Measurements from ENCODE around the gene BANK1.

BANK1 gene

DNA sequence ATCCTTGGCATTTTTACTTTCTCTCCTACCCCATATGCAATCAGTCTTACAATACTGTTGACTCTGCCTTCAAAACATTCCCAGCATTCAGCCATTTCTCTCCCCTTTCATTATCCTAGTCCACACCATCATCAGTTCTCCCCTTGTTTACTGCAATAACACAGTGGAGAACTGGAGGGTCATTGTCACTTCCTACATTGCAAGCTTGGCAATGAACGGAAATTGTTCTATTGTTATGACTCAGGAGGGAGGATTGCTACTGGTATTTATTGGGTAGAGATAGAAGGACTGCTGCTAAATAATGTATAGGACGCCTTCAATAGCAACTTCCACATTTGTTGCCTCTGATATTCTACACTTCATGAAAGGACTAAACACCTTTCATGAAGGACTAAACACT lies 231.8 kb downstream of the BANK1 start:
- DNase-seq (ENCODE audit: low read depth in 1 of 2, low spot score in 1 of 2), result no peak

DNA sequence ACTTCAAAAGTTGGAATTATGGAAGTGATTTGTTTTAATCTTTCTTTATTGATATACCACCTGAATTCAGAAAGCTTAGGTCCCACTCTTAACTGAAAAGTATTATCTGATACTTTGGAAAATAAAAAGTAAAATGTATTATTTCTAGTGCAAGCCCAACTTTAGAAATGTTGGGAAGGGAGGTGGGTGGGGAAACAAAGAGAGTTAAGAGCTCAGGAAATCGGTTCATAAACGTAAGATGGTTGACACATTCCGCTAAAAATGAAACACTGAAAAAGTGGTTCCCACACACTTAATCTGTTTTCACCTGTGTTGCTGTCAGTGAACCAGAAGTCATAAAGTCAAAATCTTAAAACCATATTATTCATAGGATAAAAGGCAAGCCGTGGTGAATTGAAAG lies 237.4 kb downstream of the BANK1 start:
- no peak for DNase-seq (ENCODE audit: low read depth in 1 of 2, low spot score in 1 of 2)

DNA sequence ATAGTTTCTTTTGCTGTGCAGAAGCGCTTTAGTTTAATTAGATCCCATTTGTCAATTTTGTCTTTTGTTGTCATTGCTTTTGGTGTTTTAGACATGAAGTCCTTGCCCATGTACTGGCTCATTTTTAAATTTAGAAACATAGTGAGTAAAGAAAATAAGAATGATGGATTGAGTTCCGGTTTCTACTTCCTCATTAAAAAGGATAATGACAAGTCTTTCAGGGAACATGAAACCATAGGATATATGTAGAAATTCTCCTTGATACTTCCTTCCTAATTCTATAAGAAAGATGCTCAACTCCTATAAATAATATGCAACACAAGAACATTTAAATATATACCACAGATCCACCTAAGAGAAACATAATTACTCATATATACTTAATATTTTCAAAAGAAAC lies 240.9 kb downstream of the BANK1 start:
- no peak for DNase-seq (ENCODE audit: low read depth in 1 of 2, low spot score in 1 of 2)

DNA sequence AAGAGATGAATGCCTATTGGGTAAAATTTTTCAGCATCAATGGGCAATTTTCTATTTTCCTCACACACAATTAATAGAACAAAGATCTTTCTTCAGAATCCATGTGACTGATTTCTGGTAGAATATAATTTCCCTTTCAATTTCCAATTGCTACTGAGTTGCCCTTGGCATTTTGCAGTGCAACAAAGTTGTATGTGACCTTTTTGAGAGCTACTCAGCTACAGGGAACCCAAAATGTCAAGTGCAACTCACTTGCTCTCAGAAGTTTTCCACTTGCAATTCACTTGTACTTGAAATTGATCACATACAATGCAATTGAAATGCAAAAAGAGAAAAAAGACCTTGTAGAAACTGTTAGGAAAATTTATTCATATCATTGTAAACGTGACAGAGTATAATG lies 245.5 kb downstream of the BANK1 start:
- DNase-seq (ENCODE audit: low read depth in 1 of 2, low spot score in 1 of 2), result no peak

DNA sequence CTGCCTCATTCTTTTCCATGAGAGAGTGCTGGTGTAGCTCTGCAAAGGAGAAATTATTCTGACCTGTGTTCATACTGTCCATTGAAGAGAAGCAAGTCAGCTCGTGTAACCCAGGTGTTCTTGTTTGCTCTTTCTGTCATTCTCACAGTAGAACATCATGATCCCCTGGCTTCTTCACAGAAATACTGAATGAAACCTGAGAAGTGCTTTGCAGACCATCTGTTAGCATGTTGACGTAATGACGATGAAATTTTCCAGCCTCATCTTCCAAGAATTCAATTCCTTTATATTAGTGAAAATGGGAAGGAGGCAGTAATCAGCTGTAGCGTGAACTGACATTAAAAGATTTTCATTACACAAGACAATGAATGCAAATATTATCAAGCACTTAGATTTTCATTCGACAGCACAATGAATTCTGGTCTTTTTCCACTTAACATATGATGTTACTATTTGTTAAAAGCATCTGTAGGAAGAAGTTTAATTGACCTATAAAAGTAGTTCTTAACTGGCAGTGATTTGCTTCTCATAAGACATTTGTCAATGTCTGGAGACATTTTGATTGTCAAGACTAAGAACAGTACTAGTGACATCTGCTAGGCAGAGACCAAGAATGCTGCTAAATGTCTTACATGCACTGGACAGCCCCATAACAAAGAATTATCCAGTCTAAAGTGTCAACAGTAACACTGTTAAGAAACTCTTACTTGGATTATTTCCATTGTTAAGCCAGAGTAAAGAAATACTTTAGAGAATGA lies 246.3 kb downstream of the BANK1 start:
- DNase-seq (ENCODE audit: low read depth in 1 of 2, low spot score in 1 of 2), result no peak

DNA sequence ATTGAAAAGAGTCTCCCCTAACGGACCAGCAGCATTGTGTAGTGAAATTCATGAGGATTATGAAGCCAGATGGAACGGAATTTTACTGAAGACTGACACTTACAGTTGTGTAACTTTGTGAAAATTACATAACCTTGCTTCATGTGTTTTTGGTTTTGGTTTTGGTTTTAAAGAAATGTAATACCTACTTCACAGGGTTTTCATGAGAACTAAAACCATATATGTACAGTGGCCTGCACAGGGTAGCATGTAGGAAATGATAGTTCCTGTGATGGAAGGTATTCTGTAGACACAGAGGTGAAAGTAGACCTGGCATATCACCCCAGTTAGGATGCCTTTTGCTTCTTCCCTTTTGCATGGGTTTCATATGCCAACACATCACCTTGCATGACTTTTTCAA lies 247.0 kb downstream of the BANK1 start:
- DNase-seq (ENCODE audit: low read depth in 1 of 2, low spot score in 1 of 2), result no peak

DNA sequence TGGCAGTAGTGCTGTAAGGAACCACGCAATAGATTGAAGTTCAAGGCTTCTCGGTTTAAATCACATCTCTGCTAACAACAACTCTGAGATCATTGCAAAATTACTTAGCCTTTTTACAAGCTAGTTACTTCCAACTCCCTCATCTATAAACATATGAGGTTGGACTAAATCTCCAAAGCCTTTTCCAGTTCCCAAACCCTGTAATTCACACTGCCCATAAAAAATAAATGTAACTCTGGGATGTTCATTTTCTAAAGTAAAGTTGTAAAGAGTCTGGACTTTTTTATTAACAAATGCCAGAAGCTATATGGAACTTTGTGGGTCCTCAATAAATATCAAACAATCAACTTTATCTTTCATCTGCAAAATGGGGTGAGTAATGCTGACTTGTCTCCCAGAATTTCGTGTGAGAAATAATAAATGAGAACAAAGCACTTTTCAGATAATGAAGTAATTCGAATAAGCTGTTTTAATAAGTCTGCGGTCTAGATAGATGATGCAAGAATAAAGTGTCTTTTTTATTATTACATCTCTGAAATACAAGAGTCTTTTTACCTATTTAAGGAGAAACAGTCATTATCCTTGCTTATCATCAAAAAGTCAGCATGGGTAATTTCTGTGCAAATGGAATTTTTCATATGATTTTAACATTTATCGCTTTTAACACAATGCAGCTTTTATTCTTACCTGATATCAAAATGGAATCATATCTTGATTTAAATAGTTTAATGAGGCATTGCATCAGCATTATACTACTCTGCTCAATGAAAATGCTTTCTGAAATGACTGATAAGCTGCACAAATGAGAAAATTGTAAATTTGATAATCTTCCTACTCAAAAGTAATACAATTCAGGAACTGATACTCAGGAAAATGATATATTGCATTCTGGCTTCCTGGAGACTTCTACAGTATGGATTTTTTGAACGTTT lies 252.6 kb downstream of the BANK1 start:
- DNase-seq (ENCODE audit: low read depth in 1 of 2, low spot score in 1 of 2), result no peak

DNA sequence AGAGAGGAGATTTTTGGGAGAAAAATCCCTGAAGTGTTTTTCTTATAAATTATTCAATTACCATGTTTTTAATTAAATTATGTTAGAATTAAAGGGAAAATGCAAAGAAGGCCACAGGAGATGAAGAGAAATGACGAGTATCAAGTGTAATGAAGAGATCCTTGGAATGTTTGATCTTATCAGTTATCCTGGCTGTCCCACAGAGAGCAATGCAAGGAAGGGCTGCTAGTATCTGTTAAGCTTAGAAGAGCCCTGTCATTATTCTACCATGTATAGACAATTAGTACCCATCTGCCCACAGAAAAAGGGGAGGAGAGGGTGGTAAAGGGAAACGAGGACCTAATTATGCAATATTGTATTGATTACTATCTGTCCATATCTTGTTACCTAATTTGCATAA lies 257.1 kb downstream of the BANK1 start:
- no peak for DNase-seq (ENCODE audit: low read depth in 1 of 2, low spot score in 1 of 2)

DNA sequence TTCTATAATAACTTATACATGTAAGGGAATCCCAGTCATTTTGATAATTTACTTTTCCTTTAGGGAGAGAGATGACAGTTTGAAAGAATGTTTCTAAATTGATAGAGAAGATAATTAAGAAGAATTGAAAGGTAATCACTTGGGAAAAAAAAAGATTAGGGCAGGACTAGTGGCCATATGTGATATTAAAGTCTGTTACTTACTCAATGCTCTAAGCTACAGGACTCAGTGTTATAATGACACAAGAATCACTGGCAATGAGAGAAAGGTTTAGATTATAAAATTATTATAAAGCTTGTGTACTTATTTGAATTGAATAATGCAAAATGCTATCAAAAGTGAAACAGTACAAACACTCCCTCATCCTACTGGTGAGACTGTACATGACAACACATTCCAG lies 265.3 kb downstream of the BANK1 start:
- no peak for DNase-seq (ENCODE audit: low read depth in 1 of 2, low spot score in 1 of 2)

DNA sequence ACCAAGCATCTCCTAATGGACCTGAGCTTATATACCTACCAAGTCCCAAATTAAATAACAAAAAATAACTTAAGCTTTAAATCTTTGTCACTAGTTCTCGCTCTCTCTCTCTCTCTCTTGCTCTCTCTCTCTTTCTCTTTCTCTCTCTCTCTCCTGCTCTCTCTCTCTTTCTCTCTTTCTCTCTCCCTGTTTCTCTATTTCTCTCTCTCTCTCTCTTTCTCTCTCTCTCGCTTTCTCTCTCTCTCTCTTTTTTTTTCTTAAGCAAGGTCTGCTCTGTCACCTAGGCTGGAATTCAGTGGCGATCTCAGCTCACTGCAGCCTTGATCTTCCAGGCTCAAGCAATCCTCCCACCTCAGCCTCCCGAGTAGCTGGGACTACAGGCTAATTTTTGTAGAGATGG lies 266.6 kb downstream of the BANK1 start:
- DNase-seq (ENCODE audit: low read depth in 1 of 2, low spot score in 1 of 2), result no peak

DNA sequence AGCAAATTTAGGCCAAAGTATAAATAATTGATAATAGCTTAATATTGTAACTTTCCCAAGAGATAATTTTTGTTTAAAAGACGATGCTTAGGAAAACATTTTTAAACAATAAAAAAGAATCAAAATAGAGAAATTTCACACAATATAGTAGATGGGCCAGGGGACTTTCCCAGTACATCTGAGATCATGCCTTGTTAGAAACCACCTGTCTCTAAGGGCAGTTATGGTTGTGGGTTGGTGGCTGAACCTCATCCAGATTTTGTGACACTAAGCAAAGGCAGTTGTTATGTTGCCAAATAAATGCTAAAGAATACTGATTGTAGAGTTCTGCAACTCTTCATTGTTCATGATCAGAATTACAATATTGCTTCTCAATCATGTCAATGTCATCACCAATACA lies 270.6 kb downstream of the BANK1 start:
- no peak for DNase-seq (ENCODE audit: low read depth in 1 of 2, low spot score in 1 of 2)

DNA sequence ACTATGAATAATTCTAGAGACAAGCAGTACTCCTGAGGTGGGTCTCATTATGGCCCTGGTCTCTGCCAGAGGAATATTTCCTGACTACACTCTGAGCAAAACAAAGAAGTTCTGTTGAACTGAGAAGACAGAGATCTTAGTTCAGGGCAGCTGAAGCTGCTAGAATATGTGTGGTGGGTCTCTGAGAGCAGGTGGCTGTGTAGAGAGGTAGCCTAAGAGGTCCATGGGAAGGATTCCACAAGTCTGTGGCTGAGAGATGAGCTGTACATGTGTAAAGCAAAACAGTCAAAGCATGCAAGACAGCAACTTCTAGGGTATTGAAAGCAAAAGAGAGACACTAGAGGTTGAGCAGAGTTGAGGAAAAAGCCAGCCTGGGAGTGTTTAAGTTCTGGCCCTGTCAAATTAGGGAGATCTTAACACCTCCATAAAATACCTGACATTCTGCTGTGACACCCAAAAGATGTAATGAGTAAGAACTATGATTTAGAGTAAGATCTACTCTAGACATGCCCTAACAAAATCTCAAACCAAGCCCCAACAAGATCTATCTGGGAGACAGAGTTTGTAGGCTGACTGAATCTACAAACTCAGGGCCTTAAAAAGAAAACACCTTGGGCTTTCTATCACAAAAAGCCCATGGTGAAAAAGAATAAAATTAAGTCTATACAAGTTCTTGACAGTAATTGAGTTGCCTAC lies 274.4 kb downstream of the BANK1 start:
- no peak for DNase-seq (ENCODE audit: low read depth in 1 of 2, low spot score in 1 of 2)

DNA sequence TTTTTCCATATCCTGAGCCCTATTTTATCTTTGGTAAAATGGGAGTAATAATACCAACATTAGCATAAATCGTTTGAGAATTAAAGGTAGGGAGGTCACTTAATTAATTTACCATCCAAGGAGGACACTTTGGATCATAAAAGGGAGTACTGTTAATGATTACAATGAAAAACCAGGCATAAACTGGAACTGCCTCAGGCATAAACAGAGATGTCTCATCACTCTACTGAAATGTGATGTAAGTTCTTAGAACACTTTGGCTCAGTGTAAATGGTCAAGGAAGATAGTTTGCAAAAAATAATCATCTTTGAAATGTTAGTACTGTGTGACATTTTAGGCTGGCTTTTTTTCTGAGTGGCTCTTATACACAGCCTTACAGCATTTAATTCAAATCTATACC lies 286.1 kb downstream of the BANK1 start:
- DNase-seq (ENCODE audit: low read depth in 1 of 2, low spot score in 1 of 2), result no peak

DNA sequence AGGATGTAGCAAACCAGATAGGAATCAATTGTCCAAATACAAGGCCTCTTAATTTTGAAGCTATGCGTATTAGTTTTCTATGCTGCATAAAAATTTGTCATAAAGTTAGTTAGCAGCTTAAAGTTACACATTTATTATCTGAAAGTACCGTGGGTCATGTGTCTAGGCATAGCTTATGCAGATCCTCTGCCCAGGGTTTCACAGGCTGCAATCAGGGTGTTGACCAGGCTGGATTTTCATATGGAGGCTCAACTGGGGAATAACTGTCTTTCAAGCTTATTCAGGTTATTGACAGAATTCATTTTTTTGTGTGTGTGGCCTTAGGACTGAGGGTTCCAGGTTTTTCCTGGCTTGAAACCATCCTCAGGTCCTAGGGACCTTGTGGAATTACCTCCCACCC lies 289.7 kb downstream of the BANK1 start:
- no peak for DNase-seq (ENCODE audit: low read depth in 1 of 2, low spot score in 1 of 2)

DNA sequence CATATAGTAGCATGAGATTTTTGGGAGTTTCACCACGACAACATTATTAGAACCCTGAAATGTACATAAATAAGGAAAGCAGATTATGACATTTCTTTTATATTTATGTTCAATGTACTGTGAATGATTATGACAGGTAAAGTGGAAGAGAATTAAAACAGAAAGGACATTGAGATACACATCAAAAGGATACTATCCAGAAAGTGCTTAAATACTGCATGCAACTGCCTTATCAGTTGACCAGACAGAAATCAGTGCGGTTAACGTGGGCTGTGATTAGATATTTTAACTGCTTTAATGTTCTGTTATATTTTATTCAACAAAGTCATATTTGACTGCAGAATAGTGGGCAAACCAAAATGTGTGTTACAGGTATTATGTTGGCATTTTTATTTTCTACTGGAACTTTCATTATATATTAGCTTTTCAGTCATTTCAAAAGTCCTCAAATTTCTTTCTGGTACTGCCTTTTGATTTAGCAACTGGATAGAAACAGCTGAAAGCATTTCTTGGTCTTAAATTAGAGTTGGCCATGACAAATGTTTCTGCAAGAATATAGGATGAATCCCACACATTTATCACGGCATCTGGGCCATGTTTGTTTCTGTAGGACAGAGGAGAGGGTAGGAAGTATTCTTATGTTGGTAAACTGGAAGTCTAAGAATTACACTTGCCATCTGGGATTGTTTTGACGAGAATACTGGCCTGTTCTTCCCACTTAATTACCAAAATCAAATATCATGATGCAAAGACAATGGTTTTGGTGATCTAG lies 299.5 kb downstream of the BANK1 start:
- no peak for DNase-seq (ENCODE audit: low read depth in 1 of 2, low spot score in 1 of 2)

DNA sequence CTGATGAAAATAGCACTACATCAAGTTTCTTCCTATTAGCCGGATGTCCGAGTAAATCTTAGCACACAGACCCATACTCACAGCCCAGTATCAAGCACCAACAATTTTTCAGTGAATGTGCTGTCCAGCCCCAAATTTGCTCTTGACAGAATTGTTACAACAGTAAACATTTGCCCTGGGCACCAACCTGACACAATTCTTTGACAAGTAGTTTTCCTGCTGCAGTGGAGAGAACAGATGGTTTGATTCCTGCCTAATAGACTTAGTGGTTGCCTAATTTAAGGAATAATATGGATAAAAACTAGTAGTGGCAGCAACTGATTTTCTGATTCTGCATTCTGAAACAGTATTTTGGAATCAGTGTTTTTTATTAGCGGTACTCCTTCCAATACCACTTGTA lies 301.1 kb downstream of the BANK1 start:
- DNase-seq (ENCODE audit: low read depth in 1 of 2, low spot score in 1 of 2), result no peak

DNA sequence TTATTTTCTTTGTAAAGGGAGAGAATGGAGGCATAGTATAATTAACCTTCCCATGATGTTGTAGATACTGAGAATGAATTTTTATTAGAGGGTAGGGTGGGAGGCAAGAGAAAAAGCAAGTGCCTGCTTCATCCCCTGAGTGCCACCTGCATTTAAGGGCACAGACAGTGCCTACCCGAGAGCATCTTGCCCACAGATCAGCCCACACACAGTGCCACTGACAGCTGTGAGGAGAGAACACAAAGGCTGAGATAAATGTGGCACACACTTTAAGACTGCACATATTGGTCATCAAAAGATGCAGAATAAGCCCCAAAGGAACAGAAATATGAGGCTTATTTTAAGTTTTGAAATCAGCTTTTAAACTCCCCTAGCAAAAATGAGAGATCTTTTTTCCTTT lies 304.0 kb downstream of the BANK1 start:
- no peak for DNase-seq (ENCODE audit: low read depth in 1 of 2, low spot score in 1 of 2)

DNA sequence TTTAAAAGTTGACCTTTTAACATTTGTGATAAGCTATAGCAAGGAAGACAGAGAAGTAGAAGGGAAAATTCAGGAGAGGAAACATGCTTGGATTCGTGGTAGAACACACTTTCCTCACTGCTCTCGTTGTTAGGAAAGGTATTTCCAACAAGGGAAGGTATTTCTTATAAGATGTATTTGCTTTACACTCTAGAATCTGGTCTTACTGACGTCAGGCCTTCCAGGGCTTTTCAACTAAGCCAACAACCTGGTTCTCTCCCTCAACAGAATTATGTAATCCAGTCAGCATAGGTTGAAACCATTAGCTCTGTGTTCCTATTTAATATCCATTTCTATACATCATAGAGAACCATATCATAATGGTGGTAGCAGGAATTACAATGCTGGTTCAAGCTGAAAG lies 312.8 kb downstream of the BANK1 start:
- no peak for DNase-seq (ENCODE audit: low read depth in 1 of 2, low spot score in 1 of 2)

DNA sequence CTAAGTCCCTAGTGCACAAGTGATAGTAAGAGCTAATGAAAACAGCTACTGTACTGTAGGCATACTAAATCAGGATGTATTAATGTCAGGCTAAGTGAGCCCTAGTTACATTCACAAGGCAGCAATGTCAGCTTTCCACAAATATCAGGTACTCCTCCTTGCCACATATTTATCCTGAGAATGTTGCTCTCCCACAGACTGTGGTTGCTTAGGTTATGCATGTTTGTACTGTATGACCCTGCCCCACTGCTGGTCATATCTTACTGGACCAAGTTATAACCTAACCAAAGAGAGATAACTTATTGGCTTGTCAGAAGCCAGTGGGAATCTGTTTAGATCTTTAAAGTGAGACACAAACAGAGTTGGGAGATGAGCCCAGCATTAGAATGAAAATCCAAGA lies 313.7 kb downstream of the BANK1 start:
- DNase-seq (ENCODE audit: low read depth in 1 of 2, low spot score in 1 of 2), result no peak

DNA sequence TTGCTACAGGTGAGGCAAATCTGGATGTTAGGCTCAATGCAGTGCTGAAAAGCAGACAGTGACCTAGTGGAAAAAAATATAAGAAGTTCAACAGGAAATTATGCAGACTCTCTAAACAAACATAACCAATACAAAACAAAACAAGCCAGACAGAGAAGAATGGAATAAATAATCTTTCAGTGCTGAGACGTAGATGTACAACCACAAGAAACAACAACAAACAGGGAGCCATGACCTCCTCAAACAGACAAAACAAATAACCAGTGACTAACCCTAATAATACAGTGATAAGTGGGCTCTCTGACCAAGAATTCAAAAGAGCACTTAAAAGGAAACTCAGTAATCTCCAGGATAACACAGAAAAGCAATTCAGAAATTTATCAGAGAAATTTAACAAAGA lies 315.5 kb downstream of the BANK1 start:
- no peak for DNase-seq (ENCODE audit: low read depth in 1 of 2, low spot score in 1 of 2)

DNA sequence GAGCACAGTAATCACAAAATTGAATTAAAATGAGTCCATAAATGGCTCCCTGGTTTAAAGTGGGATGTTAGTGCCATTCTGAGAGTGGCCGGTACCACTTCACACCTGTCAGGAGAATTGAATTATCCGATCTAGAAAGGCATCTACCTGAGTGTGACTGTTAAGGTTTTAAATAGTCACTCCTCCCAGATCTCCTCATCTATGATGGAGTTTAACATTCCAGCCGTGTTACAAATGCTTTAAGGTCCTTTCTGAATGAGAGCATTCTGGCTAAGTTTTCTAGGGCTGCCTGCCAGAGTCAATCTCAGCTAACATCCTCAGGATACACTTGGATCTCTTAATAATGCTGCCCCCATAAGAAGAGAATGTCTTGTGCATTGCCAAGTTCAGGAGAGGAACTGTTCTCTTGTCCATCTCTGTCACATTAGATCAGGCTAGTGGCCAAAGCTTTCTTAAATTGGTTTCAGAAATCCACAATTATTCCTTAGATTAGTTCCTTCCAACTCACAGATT lies 323.6 kb downstream of the BANK1 start:
- DNase-seq (ENCODE audit: low read depth in 1 of 2, low spot score in 1 of 2), result no peak

Data from stimulated activated CD4-positive, alpha-beta T cell treated with anti-CD3 and anti-CD28 coated beads, Interleukin-15, amount 100 ng/mL, for 1 hour (primary cell).